Activated CD4-positive, alpha-beta T cell treated with anti-CD3 and anti-CD28 coated beads for 24 hours (primary cell): ENCODE results near the gene OR10A2.
"Not testable (repeated sequence)": the region's sequence is repeated elsewhere in the genome, so short reads cannot be mapped to it uniquely, and the experiment has no call there.

Experiments
- DNase-seq, 2 donors: peaks; one replicate each; pipeline ENCODE4 v3.0.0-alpha.2; 2020; ENCODE audit warnings: low read depth in 2 of 2

OR10A2 gene

GRCh38 chr11:6887711-6888110 lies 24.9 kb downstream of the OR10A2 start:
- DNase-seq = not testable (repeated sequence)

GRCh38 chr11:6888830-6889229 lies 26.0 kb downstream of the OR10A2 start:
- DNase-seq = no peak

- no peak for DNase-seq
Measured at GRCh38 chr11:6889835-6890234, 27.0 kb downstream of the OR10A2 start.

GRCh38 chr11:6892400-6892799 lies 29.5 kb downstream of the OR10A2 start, which contains the start of gene OR2D2:
Gene OR2D2 (minus strand): TSS chr11:6892500. CDS start chr11:6892500, 0 bp downstream.
- no peak for DNase-seq

- DNase-seq = no peak
Measured at GRCh38 chr11:6894097-6894496, 31.2 kb downstream of the OR10A2 start.

- DNase-seq = no peak
Measured at GRCh38 chr11:6895010-6895409, 32.2 kb downstream of the OR10A2 start.

- no peak for DNase-seq
Measured at GRCh38 chr11:6898911-6899310, 36.1 kb downstream of the OR10A2 start.

GRCh38 chr11:6900327-6900999 lies 37.6 kb downstream of the OR10A2 start:
- DNase-seq = no peak

- DNase-seq = not testable (repeated sequence)
Measured at GRCh38 chr11:6904804-6905203, 41.9 kb downstream of the OR10A2 start.

- no peak for DNase-seq
Measured at GRCh38 chr11:6911378-6911777, 48.5 kb downstream of the OR10A2 start.

- no peak for DNase-seq
Measured at GRCh38 chr11:6911948-6912347, 49.1 kb downstream of the OR10A2 start.

GRCh38 chr11:6919698-6920097 lies 56.8 kb downstream of the OR10A2 start:
- no peak for DNase-seq

GRCh38 chr11:6920702-6921101 lies 57.8 kb downstream of the OR10A2 start, which contains the start of gene OR2D3:
Gene OR2D3 (plus strand): TSS chr11:6921002. CDS start chr11:6921002, 0 bp downstream.
- DNase-seq = no peak
